SK-N-SH treated with all-trans-retinoic acid at 6 μM for 48 hours (cell line): ENCODE data around the gene DNPH1.

Experiments
- ATAC-seq: fragments of 200-7000 bp; cut with Tn5 transposase; 3 replicates; pipeline ENCODE4 v1.9.1; 2020; ENCODE audit warnings: mild to moderate bottlenecking, moderate library complexity
- ARNTL ChIP-seq: fragments of 450-650 bp; formaldehyde crosslinking; IDR thresholded peaks from 2 replicates; pipeline ENCODE4 v1.5.0; 2020; ENCODE audit warnings: low read depth, mild to moderate bottlenecking, moderate library complexity, borderline replicate concordance
- BACH2 ChIP-seq: fragments of 250-450 bp; sonication (Bioruptor Pico); IDR thresholded peaks from 2 replicates; pipeline ENCODE4 v1.9.0; 2021; ENCODE audit warnings: mild to moderate bottlenecking, borderline replicate concordance
- CSDC2 ChIP-seq: fragments of 250-450 bp; sonication (Bioruptor Pico); IDR thresholded peaks from 2 replicates; pipeline ENCODE4 v1.5.0; 2020; ENCODE audit warnings: mild to moderate bottlenecking, moderate library complexity
- GLIS3 ChIP-seq: fragments of 250-450 bp; sonication (Bioruptor Pico); IDR thresholded peaks from 2 replicates; pipeline ENCODE4 v1.5.0; 2020; ENCODE audit warnings: mild to moderate bottlenecking, moderate library complexity
- OSR1 ChIP-seq: fragments of 250-450 bp; sonication (Bioruptor Pico); IDR thresholded peaks from 2 replicates; pipeline ENCODE4 v1.8.0; 2022; ENCODE audit warnings: moderate library complexity, mild to moderate bottlenecking, inconsistent platforms
- PPARA ChIP-seq: fragments of 250-450 bp; sonication (Bioruptor Pico); IDR thresholded peaks from 2 replicates; pipeline ENCODE4 v1.5.0; 2020; ENCODE audit warnings: mild to moderate bottlenecking, borderline replicate concordance
- RARB ChIP-seq: fragments of 250-450 bp; sonication (Bioruptor Pico); IDR thresholded peaks from 2 replicates; pipeline ENCODE4 v1.8.0; 2021; ENCODE audit warnings: mild to moderate bottlenecking, moderate library complexity
- SNAI2 ChIP-seq: fragments of 250-450 bp; sonication (Bioruptor Pico); IDR thresholded peaks from 2 replicates; pipeline ENCODE4 v1.5.0; 2020; ENCODE audit warnings: mild to moderate bottlenecking, moderate library complexity
- TCF4 ChIP-seq: fragments of 250-450 bp; sonication (Bioruptor Pico); IDR thresholded peaks from 2 replicates; pipeline ENCODE4 v1.8.0; 2021; ENCODE audit warnings: mild to moderate bottlenecking, moderate library complexity, borderline replicate concordance
- ZC3H10 ChIP-seq: fragments of 250-450 bp; sonication (Bioruptor Pico); IDR thresholded peaks from 2 replicates; pipeline ENCODE4 v1.5.1; 2021; ENCODE audit warnings: mild to moderate bottlenecking, moderate library complexity
- ZNF565 ChIP-seq: fragments of 450-650 bp; formaldehyde crosslinking; conservative IDR thresholded peaks from 2 replicates; pipeline ENCODE4 v1.5.0; 2020; ENCODE audit warnings: low read depth, mild to moderate bottlenecking, moderate library complexity
- ZNF8 ChIP-seq: fragments of 450-650 bp; formaldehyde crosslinking; IDR thresholded peaks from 2 replicates; pipeline ENCODE4 v1.5.0; 2020; ENCODE audit warnings: mild to moderate bottlenecking, moderate library complexity
- TF ChIP-seq, protein P1 (sequence below): fragments of 250-450 bp; sonication (Bioruptor Pico); IDR thresholded peaks from 2 replicates; pipeline ENCODE4 v1.5.1; 2020; ENCODE audit warnings: low read depth, mild to moderate bottlenecking, moderate library complexity
- TF ChIP-seq, protein P2 (sequence below): fragments of 250-450 bp; sonication (Bioruptor Pico); IDR thresholded peaks from 2 replicates; pipeline ENCODE4 v1.8.0; 2020; ENCODE audit warnings: mild to moderate bottlenecking, moderate library complexity, borderline replicate concordance
- TF ChIP-seq, protein P3 (sequence below): fragments of 250-450 bp; sonication (Bioruptor Pico); IDR thresholded peaks from 2 replicates; pipeline ENCODE4 v1.5.0; 2020; ENCODE audit warnings: mild to moderate bottlenecking, moderate library complexity
- TF ChIP-seq, protein P4 (sequence below): fragments of 250-450 bp; sonication (Bioruptor Pico); IDR thresholded peaks from 2 replicates; pipeline ENCODE4 v1.5.1; 2021; ENCODE audit warnings: mild to moderate bottlenecking, moderate library complexity
- TF ChIP-seq, protein P5 (sequence below): fragments of 250-450 bp; sonication (Bioruptor Pico); IDR thresholded peaks from 2 replicates; pipeline ENCODE4 v1.8.0; 2021; ENCODE audit warnings: low read depth, mild to moderate bottlenecking, moderate library complexity, borderline replicate concordance

The DNPH1 gene

DNA sequence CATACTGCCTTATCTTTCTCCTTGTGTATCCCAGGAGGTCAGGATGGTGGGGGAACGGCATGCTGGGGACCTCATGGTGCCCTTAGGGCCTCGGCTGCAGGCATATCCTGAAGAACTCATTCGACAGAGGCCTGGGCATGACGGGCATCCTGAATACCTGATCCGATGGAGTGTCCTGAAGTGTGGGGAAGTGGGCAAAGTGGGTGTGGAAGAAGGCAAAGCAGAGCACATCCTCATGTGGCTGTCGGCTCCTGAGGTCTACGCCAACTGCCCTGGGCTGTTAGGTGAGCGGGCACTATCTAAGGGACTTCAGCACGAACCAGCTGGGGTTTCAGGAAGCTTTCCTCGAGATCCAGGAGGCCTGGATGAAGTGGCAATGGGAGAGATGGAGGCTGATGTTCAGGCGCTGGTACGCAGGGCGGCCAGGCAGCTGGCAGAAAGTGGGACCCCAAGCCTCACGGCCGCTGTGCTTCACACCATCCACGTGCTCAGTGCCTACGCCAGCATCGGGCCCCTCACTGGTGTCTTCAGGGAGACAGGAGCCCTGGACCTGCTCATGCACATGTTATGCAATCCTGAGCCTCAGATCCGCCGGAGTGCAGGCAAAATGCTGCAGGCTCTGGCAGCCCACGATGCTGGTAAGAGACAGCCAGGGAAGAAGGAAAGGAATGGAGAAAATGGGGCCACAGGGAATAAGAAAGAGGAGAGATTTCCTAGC is 44.9 kb downstream of the DNPH1 start:
- no peak for ATAC-seq
- TF ChIP-seq, protein P1, sequence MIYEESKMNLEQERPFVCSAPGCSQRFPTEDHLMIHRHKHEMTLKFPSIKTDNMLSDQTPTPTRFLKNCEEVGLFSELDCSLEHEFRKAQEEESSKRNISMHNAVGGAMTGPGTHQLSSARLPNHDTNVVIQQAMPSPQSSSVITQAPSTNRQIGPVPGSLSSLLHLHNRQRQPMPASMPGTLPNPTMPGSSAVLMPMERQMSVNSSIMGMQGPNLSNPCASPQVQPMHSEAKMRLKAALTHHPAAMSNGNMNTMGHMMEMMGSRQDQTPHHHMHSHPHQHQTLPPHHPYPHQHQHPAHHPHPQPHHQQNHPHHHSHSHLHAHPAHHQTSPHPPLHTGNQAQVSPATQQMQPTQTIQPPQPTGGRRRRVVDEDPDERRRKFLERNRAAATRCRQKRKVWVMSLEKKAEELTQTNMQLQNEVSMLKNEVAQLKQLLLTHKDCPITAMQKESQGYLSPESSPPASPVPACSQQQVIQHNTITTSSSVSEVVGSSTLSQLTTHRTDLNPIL (CRISPR knock-in tag), result no peak
- TF ChIP-seq ZC3H10 (CRISPR knock-in tag) (no peak), SNAI2 (CRISPR knock-in tag) (no peak), GLIS3 (CRISPR knock-in tag) (no peak), CSDC2 (CRISPR knock-in tag) (no peak), TCF4 (CRISPR knock-in tag) (no peak), BACH2 (no peak), OSR1 (no peak), ZNF565 (CRISPR knock-in tag) (no peak), ARNTL (CRISPR knock-in tag) (no peak), RARB (CRISPR knock-in tag) (no peak)
- TF ChIP-seq, protein P2, sequence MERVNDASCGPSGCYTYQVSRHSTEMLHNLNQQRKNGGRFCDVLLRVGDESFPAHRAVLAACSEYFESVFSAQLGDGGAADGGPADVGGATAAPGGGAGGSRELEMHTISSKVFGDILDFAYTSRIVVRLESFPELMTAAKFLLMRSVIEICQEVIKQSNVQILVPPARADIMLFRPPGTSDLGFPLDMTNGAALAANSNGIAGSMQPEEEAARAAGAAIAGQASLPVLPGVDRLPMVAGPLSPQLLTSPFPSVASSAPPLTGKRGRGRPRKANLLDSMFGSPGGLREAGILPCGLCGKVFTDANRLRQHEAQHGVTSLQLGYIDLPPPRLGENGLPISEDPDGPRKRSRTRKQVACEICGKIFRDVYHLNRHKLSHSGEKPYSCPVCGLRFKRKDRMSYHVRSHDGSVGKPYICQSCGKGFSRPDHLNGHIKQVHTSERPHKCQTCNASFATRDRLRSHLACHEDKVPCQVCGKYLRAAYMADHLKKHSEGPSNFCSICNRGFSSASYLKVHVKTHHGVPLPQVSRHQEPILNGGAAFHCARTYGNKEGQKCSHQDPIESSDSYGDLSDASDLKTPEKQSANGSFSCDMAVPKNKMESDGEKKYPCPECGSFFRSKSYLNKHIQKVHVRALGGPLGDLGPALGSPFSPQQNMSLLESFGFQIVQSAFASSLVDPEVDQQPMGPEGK, result no peak
- TF ChIP-seq, protein P3, sequence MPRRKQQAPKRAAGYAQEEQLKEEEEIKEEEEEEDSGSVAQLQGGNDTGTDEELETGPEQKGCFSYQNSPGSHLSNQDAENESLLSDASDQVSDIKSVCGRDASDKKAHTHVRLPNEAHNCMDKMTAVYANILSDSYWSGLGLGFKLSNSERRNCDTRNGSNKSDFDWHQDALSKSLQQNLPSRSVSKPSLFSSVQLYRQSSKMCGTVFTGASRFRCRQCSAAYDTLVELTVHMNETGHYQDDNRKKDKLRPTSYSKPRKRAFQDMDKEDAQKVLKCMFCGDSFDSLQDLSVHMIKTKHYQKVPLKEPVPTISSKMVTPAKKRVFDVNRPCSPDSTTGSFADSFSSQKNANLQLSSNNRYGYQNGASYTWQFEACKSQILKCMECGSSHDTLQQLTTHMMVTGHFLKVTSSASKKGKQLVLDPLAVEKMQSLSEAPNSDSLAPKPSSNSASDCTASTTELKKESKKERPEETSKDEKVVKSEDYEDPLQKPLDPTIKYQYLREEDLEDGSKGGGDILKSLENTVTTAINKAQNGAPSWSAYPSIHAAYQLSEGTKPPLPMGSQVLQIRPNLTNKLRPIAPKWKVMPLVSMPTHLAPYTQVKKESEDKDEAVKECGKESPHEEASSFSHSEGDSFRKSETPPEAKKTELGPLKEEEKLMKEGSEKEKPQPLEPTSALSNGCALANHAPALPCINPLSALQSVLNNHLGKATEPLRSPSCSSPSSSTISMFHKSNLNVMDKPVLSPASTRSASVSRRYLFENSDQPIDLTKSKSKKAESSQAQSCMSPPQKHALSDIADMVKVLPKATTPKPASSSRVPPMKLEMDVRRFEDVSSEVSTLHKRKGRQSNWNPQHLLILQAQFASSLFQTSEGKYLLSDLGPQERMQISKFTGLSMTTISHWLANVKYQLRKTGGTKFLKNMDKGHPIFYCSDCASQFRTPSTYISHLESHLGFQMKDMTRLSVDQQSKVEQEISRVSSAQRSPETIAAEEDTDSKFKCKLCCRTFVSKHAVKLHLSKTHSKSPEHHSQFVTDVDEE, result no peak
- TF ChIP-seq, protein P4, sequence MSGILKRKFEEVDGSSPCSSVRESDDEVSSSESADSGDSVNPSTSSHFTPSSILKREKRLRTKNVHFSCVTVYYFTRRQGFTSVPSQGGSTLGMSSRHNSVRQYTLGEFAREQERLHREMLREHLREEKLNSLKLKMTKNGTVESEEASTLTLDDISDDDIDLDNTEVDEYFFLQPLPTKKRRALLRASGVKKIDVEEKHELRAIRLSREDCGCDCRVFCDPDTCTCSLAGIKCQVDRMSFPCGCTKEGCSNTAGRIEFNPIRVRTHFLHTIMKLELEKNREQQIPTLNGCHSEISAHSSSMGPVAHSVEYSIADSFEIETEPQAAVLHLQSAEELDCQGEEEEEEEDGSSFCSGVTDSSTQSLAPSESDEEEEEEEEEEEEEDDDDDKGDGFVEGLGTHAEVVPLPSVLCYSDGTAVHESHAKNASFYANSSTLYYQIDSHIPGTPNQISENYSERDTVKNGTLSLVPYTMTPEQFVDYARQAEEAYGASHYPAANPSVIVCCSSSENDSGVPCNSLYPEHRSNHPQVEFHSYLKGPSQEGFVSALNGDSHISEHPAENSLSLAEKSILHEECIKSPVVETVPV (CRISPR knock-in tag), result no peak
- TF ChIP-seq, protein P5, sequence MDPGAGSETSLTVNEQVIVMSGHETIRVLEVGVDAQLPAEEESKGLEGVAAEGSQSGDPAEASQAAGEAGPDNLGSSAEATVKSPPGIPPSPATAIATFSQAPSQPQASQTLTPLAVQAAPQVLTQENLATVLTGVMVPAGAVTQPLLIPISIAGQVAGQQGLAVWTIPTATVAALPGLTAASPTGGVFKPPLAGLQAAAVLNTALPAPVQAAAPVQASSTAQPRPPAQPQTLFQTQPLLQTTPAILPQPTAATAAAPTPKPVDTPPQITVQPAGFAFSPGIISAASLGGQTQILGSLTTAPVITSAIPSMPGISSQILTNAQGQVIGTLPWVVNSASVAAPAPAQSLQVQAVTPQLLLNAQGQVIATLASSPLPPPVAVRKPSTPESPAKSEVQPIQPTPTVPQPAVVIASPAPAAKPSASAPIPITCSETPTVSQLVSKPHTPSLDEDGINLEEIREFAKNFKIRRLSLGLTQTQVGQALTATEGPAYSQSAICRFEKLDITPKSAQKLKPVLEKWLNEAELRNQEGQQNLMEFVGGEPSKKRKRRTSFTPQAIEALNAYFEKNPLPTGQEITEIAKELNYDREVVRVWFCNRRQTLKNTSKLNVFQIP (CRISPR knock-in tag), result no peak

DNA sequence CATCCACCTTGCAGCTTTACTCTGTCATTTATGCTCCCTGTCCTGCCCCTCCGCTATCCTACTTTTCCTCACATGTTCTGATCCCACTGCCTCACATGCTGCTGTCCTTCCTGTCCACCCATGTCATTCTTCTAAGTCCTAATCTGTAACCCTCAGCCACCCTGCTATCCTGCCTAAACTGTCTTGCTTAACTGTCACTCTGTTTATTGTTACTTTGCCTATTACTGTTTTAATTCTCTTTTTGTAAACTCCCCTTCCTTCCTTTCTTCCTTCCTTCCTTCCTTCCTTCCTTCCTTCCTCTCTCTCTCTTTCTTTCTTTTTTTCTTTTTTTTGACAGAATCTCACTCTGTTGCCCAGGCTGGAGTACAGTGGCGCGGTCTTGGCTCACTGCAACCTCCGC is 45.8 kb downstream of the DNPH1 start:
- no peak for ATAC-seq
- TF ChIP-seq ZNF8 (CRISPR knock-in tag), result no peak
- TF ChIP-seq, protein P3, result no peak
- TF ChIP-seq OSR1, result no peak
- TF ChIP-seq ARNTL (CRISPR knock-in tag), result no peak
- TF ChIP-seq BACH2, result no peak
- TF ChIP-seq PPARA, result no peak
- TF ChIP-seq, protein P2, result no peak
- TF ChIP-seq SNAI2 (CRISPR knock-in tag), result no peak
